ENCODE results near the gene CEP128.

GRCh38 chr14:80663541-80663940, 278.0 kb downstream of the CEP128 start:
- TF ChIP-seq, protein P1, sequence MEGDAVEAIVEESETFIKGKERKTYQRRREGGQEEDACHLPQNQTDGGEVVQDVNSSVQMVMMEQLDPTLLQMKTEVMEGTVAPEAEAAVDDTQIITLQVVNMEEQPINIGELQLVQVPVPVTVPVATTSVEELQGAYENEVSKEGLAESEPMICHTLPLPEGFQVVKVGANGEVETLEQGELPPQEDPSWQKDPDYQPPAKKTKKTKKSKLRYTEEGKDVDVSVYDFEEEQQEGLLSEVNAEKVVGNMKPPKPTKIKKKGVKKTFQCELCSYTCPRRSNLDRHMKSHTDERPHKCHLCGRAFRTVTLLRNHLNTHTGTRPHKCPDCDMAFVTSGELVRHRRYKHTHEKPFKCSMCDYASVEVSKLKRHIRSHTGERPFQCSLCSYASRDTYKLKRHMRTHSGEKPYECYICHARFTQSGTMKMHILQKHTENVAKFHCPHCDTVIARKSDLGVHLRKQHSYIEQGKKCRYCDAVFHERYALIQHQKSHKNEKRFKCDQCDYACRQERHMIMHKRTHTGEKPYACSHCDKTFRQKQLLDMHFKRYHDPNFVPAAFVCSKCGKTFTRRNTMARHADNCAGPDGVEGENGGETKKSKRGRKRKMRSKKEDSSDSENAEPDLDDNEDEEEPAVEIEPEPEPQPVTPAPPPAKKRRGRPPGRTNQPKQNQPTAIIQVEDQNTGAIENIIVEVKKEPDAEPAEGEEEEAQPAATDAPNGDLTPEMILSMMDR (conservative IDR thresholded peaks at IDR 0.05; ENCODE audit: low read depth, low read length) = no peak
- TF ChIP-seq EZH2 (IDR thresholded peaks at IDR 0.05; ENCODE audit: borderline replicate concordance, low read depth, low read length, poor library complexity, severe bottlenecking) = no peak

Measured in A673 (cell line).